ENCODE results near the gene MT4.

DNA sequence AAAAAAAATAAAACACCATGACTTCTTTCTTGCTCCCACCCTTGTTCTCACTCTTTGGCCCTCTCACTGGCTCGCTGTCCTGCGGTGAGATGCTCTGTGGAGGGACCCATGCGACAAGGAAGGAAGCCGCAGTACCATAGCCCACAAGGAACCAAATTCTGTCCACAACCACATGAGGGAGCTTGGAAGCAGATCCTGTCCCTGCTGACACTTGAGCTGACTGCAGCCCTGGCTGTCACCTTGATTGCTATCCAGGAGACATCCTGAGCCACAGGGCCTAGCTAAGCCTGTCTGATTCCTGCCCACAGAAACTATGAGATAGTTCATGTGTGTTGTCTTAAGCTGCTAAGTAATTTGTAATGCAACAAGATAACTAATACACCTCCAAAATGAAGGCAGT, 38.7 kb downstream of the MT4 start:
- TF ChIP-seq, protein P1, sequence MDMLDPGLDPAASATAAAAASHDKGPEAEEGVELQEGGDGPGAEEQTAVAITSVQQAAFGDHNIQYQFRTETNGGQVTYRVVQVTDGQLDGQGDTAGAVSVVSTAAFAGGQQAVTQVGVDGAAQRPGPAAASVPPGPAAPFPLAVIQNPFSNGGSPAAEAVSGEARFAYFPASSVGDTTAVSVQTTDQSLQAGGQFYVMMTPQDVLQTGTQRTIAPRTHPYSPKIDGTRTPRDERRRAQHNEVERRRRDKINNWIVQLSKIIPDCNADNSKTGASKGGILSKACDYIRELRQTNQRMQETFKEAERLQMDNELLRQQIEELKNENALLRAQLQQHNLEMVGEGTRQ (IDR thresholded peaks at IDR 0.05), result no peak
- TF ChIP-seq, protein P2, sequence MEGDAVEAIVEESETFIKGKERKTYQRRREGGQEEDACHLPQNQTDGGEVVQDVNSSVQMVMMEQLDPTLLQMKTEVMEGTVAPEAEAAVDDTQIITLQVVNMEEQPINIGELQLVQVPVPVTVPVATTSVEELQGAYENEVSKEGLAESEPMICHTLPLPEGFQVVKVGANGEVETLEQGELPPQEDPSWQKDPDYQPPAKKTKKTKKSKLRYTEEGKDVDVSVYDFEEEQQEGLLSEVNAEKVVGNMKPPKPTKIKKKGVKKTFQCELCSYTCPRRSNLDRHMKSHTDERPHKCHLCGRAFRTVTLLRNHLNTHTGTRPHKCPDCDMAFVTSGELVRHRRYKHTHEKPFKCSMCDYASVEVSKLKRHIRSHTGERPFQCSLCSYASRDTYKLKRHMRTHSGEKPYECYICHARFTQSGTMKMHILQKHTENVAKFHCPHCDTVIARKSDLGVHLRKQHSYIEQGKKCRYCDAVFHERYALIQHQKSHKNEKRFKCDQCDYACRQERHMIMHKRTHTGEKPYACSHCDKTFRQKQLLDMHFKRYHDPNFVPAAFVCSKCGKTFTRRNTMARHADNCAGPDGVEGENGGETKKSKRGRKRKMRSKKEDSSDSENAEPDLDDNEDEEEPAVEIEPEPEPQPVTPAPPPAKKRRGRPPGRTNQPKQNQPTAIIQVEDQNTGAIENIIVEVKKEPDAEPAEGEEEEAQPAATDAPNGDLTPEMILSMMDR (IDR thresholded peaks at IDR 0.05), result peak; percentile 52
- TF ChIP-seq GATA3 (IDR thresholded peaks at IDR 0.05; ENCODE audit: borderline replicate concordance), result no peak
- TF ChIP-seq, protein P3, sequence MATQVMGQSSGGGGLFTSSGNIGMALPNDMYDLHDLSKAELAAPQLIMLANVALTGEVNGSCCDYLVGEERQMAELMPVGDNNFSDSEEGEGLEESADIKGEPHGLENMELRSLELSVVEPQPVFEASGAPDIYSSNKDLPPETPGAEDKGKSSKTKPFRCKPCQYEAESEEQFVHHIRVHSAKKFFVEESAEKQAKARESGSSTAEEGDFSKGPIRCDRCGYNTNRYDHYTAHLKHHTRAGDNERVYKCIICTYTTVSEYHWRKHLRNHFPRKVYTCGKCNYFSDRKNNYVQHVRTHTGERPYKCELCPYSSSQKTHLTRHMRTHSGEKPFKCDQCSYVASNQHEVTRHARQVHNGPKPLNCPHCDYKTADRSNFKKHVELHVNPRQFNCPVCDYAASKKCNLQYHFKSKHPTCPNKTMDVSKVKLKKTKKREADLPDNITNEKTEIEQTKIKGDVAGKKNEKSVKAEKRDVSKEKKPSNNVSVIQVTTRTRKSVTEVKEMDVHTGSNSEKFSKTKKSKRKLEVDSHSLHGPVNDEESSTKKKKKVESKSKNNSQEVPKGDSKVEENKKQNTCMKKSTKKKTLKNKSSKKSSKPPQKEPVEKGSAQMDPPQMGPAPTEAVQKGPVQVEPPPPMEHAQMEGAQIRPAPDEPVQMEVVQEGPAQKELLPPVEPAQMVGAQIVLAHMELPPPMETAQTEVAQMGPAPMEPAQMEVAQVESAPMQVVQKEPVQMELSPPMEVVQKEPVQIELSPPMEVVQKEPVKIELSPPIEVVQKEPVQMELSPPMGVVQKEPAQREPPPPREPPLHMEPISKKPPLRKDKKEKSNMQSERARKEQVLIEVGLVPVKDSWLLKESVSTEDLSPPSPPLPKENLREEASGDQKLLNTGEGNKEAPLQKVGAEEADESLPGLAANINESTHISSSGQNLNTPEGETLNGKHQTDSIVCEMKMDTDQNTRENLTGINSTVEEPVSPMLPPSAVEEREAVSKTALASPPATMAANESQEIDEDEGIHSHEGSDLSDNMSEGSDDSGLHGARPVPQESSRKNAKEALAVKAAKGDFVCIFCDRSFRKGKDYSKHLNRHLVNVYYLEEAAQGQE (IDR thresholded peaks at IDR 0.05), result no peak
- no peak for TF ChIP-seq NFE2L2 (conservative IDR thresholded peaks at IDR 0.05; ENCODE audit: low read length)
- TF ChIP-seq KDM1A (IDR thresholded peaks at IDR 0.05; ENCODE audit: low read depth), result no peak
- TF ChIP-seq POLR2A (IDR thresholded peaks at IDR 0.05; ENCODE audit: low read length), result no peak

Measured in A549 (cell line).